Neural cell (in vitro differentiated cells): ENCODE data around the gene DPH3. TPM values are rescaled to one million over a fixed set of nuclear protein-coding genes. Genes with fewer than 3 reads are reported as not detected.

ENCODE experiments used
- H2AFZ ChIP-seq: fragments of 200-600, 300-800 bp; sonication (generic), shearing (Covaris generic); 2 replicates; pipeline ENCODE4 v1.6.0; 2014; ENCODE audit warnings: low read depth, mild to moderate bottlenecking, antibody characterized with exemption, low read length, moderate library complexity
- H3F3A ChIP-seq: fragments of 200-600 bp; shearing (Covaris generic); 2 replicates; pipeline ENCODE4 v1.6.1; 2016; ENCODE audit warnings: mild to moderate bottlenecking, moderate library complexity, mixed read lengths, antibody characterized with exemption, low read length; ENCODE audit not compliant: insufficient read depth, poor library complexity, severe bottlenecking
- H3K27ac ChIP-seq: fragments of 200-600, 300-800 bp; sonication (generic), shearing (Covaris generic); 2 replicates; pipeline ENCODE4 v1.5.1; 2014; ENCODE audit warnings: mild to moderate bottlenecking, low read length, moderate library complexity
- H3K27me3 ChIP-seq: fragments of 300-800, 200-600 bp; sonication (generic), shearing (Covaris generic); 2 replicates; pipeline ENCODE4 v1.6.0; 2014; ENCODE audit warnings: mild to moderate bottlenecking, low read depth, low read length, moderate library complexity; ENCODE audit not compliant: insufficient read depth
- H3K36me3 ChIP-seq: fragments of 300-800, 200-600 bp; sonication (generic), shearing (Covaris generic); 2 replicates; pipeline ENCODE4 v1.5.1; 2014; ENCODE audit warnings: mild to moderate bottlenecking, antibody characterized with exemption, low read length, moderate library complexity; ENCODE audit not compliant: insufficient read depth
- H3K4me2 ChIP-seq: fragments of 300-800, 200-600 bp; sonication (generic), shearing (Covaris generic); 2 replicates; pipeline ENCODE4 v1.6.0; 2014; ENCODE audit warnings: mild to moderate bottlenecking, low read length
- H3K4me3 ChIP-seq: fragments of 300-800, 200-600 bp; sonication (generic), shearing (Covaris generic); 2 replicates; pipeline ENCODE4 v1.5.1; 2014; ENCODE audit warnings: mild to moderate bottlenecking, low read length, moderate library complexity
- H3K79me2 ChIP-seq: fragments of 200-600 bp; shearing (Covaris generic); replicated peaks from 2 replicates; pipeline ENCODE4 v1.6.0; 2014; ENCODE audit warnings: mild to moderate bottlenecking, low read length, moderate library complexity; ENCODE audit not compliant: insufficient read depth
- H3K9ac ChIP-seq: fragments of 300-800, 200-600 bp; sonication (generic), shearing (Covaris generic); 2 replicates; pipeline ENCODE4 v1.6.1; 2016; ENCODE audit warnings: mild to moderate bottlenecking, low read length, mixed read lengths
- H3K9me2 ChIP-seq: fragments of 200-600 bp; shearing (Covaris generic); 2 replicates; pipeline ENCODE4 v1.6.1; 2016; ENCODE audit warnings: mild to moderate bottlenecking, low read length, mixed read lengths; ENCODE audit not compliant: insufficient read depth
- H3K9me3 ChIP-seq: fragments of 200-600, 300-800 bp; sonication (generic), shearing (Covaris generic); 2 replicates; pipeline ENCODE4 v1.6.1; 2016; ENCODE audit warnings: mild to moderate bottlenecking, mixed run types, low read length, moderate library complexity, mixed read lengths
- H4K20me1 ChIP-seq: fragments of 200-600 bp; shearing (Covaris generic); 2 replicates; pipeline ENCODE4 v1.6.1; 2016; ENCODE audit warnings: mild to moderate bottlenecking, mixed run types; ENCODE audit not compliant: insufficient read depth
- EP300 ChIP-seq: fragments of 450-650 bp; conservative IDR thresholded peaks from 2 replicates; pipeline ENCODE4 v1.6.1; 2014; ENCODE audit warnings: antibody characterized with exemption, mild to moderate bottlenecking, moderate library complexity; ENCODE audit not compliant: poor library complexity, severe bottlenecking
- EZH2 ChIP-seq: fragments of 200-600, 300-800 bp; shearing (Covaris generic), sonication (generic); IDR thresholded peaks from 2 replicates; pipeline ENCODE4 v1.6.1; 2014; ENCODE audit warnings: antibody characterized with exemption, low read length, borderline replicate concordance, mild to moderate bottlenecking; ENCODE audit not compliant: insufficient read depth, poor library complexity, severe bottlenecking
- MXI1 ChIP-seq: fragments of 450-650 bp; conservative IDR thresholded peaks from 2 replicates; pipeline ENCODE4 v1.6.1; 2014; ENCODE audit warnings: antibody characterized with exemption, mild to moderate bottlenecking; ENCODE audit not compliant: poor library complexity, severe bottlenecking
- POLR2AphosphoS5 ChIP-seq: IDR thresholded peaks from 2 replicates; pipeline ENCODE4 v1.6.1; 2012
- RAD21 ChIP-seq: fragments of 450-650 bp; conservative IDR thresholded peaks from 2 replicates; pipeline ENCODE4 v1.6.1; 2014; ENCODE audit warnings: antibody characterized with exemption, mild to moderate bottlenecking, moderate library complexity
- SMC3 ChIP-seq: fragments of 450-650 bp; conservative IDR thresholded peaks from 2 replicates; pipeline ENCODE4 v1.6.1; 2014; ENCODE audit warnings: antibody characterized with exemption, mild to moderate bottlenecking, moderate library complexity; ENCODE audit not compliant: poor library complexity
- TAF1 ChIP-seq: IDR thresholded peaks from 2 replicates; pipeline ENCODE4 v1.6.1; 2012; ENCODE audit warnings: low read depth
- polyA plus RNA-seq: library from polyadenylated mRNA; depleted of rRNA; stranded (reverse); fragments of >200 nt; gene quantifications from 2 replicates; pipeline ENCODE4 v1.2.3, GENCODE V29; 2014
- TF ChIP-seq, protein P1 (sequence below): fragments of 450-650 bp; IDR thresholded peaks from 2 replicates; pipeline ENCODE4 v1.5.1; 2014; ENCODE audit warnings: antibody characterized with exemption, mild to moderate bottlenecking, moderate library complexity; ENCODE audit not compliant: poor library complexity, severe bottlenecking
- TF ChIP-seq, protein P2 (sequence below): IDR thresholded peaks from 2 replicates; pipeline ENCODE4 v1.6.1; 2012; ENCODE audit warnings: borderline replicate concordance

Gene DPH3
- polyA plus RNA-seq, 1 donor from 2014 or later: 38.5 TPM

GRCh38 chr3:16298891-16299290, 34.1 kb upstream of the DPH3 start:
- no peaks in the 10 kb centered on the region for H3K27me3 ChIP-seq
- no peaks in the 10 kb centered on the region for H4K20me1 ChIP-seq
- H3K79me2 ChIP-seq: no peaks in the 10 kb centered on the region
- no peaks in the 10 kb centered on the region for H3K36me3 ChIP-seq
- peak overlapping the region; percentile 32 for H3K27ac ChIP-seq
- TF ChIP-seq, protein P1, sequence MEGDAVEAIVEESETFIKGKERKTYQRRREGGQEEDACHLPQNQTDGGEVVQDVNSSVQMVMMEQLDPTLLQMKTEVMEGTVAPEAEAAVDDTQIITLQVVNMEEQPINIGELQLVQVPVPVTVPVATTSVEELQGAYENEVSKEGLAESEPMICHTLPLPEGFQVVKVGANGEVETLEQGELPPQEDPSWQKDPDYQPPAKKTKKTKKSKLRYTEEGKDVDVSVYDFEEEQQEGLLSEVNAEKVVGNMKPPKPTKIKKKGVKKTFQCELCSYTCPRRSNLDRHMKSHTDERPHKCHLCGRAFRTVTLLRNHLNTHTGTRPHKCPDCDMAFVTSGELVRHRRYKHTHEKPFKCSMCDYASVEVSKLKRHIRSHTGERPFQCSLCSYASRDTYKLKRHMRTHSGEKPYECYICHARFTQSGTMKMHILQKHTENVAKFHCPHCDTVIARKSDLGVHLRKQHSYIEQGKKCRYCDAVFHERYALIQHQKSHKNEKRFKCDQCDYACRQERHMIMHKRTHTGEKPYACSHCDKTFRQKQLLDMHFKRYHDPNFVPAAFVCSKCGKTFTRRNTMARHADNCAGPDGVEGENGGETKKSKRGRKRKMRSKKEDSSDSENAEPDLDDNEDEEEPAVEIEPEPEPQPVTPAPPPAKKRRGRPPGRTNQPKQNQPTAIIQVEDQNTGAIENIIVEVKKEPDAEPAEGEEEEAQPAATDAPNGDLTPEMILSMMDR: no peak
- no peak for TF ChIP-seq EP300
- no peak for TF ChIP-seq MXI1
- TF ChIP-seq, protein P2, sequence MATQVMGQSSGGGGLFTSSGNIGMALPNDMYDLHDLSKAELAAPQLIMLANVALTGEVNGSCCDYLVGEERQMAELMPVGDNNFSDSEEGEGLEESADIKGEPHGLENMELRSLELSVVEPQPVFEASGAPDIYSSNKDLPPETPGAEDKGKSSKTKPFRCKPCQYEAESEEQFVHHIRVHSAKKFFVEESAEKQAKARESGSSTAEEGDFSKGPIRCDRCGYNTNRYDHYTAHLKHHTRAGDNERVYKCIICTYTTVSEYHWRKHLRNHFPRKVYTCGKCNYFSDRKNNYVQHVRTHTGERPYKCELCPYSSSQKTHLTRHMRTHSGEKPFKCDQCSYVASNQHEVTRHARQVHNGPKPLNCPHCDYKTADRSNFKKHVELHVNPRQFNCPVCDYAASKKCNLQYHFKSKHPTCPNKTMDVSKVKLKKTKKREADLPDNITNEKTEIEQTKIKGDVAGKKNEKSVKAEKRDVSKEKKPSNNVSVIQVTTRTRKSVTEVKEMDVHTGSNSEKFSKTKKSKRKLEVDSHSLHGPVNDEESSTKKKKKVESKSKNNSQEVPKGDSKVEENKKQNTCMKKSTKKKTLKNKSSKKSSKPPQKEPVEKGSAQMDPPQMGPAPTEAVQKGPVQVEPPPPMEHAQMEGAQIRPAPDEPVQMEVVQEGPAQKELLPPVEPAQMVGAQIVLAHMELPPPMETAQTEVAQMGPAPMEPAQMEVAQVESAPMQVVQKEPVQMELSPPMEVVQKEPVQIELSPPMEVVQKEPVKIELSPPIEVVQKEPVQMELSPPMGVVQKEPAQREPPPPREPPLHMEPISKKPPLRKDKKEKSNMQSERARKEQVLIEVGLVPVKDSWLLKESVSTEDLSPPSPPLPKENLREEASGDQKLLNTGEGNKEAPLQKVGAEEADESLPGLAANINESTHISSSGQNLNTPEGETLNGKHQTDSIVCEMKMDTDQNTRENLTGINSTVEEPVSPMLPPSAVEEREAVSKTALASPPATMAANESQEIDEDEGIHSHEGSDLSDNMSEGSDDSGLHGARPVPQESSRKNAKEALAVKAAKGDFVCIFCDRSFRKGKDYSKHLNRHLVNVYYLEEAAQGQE: no peak
- TF ChIP-seq TAF1: no peak
- no peak for TF ChIP-seq RAD21
- TF ChIP-seq EZH2: no peak
- no peak for TF ChIP-seq POLR2AphosphoS5
- TF ChIP-seq SMC3: no peak
- H3K9ac ChIP-seq: no peak overlapping the region
- no peak overlapping the region for H3K4me2 ChIP-seq
- no peaks in the 10 kb centered on the region for H3K9me3 ChIP-seq
- H3K9me2 ChIP-seq: no peaks in the 10 kb centered on the region
- peaks cover under 1% of the 10 kb centered on the region for H3F3A ChIP-seq
- no peak overlapping the region for H2AFZ ChIP-seq
- no peak overlapping the region for H3K4me3 ChIP-seq

GRCh38 chr3:16297997-16298885, 33.5 kb upstream of the DPH3 start:
- Histone ChIP-seq H3K36me3 (no peaks in the 10 kb centered on the region), H3F3A (no peaks in the 10 kb centered on the region), H4K20me1 (no peaks in the 10 kb centered on the region), H3K4me2 (no peak overlapping the region), H3K4me3 (no peak overlapping the region), H3K79me2 (no peaks in the 10 kb centered on the region), H3K9me3 (no peaks in the 10 kb centered on the region), H3K27ac (peak overlapping the region; percentile 32), H2AFZ (no peak overlapping the region), H3K27me3 (no peaks in the 10 kb centered on the region), H3K9me2 (no peaks in the 10 kb centered on the region), H3K9ac (no peak overlapping the region)
- TF ChIP-seq, protein P1: no peak
- no peak for TF ChIP-seq SMC3
- TF ChIP-seq, protein P2: peak; percentile 69
- TF ChIP-seq TAF1: no peak
- peak; percentile 29 for TF ChIP-seq POLR2AphosphoS5
- no peak for TF ChIP-seq MXI1
- TF ChIP-seq EP300: no peak
- no peak for TF ChIP-seq RAD21
- TF ChIP-seq EZH2: no peak
